NCI-H1048 (cell line): Measurements from ENCODE around the gene NCF4.

Source experiments
- DNase-seq: peaks from one replicate; lab custom pipeline; 2025; lab: John Stamatoyannopoulos, UW

The NCF4 gene

GRCh38 chr22:36894266-36894665 is 33.5 kb downstream of the NCF4 start:
- no peak for DNase-seq

GRCh38 chr22:36897611-36898010 is 36.8 kb downstream of the NCF4 start:
- no peak for DNase-seq

- no peak for DNase-seq
Measured at GRCh38 chr22:36898690-36899089, 37.9 kb downstream of the NCF4 start.

GRCh38 chr22:36899498-36899897 is 38.7 kb downstream of the NCF4 start:
- no peak for DNase-seq

GRCh38 chr22:36900225-36900624 is 39.4 kb downstream of the NCF4 start:
- no peak for DNase-seq

GRCh38 chr22:36900880-36901279 is 40.1 kb downstream of the NCF4 start:
- no peak for DNase-seq

- DNase-seq: no peak
Measured at GRCh38 chr22:36901411-36902142, 40.8 kb downstream of the NCF4 start.

- no peak for DNase-seq
Measured at GRCh38 chr22:36902143-36902926, 41.5 kb downstream of the NCF4 start.

GRCh38 chr22:36904260-36904880 is 43.6 kb downstream of the NCF4 start:
- DNase-seq: no peak

GRCh38 chr22:36907253-36908195 is 46.7 kb downstream of the NCF4 start:
- DNase-seq: no peak

- DNase-seq: no peak
Measured at GRCh38 chr22:36910461-36910860, 49.7 kb downstream of the NCF4 start.

- no peak for DNase-seq
Measured at GRCh38 chr22:36911887-36912661, 51.3 kb downstream of the NCF4 start.

- DNase-seq: no peak
Measured at GRCh38 chr22:36912694-36913426, 52.1 kb downstream of the NCF4 start.

- DNase-seq: no peak
Measured at GRCh38 chr22:36913427-36914389, 52.9 kb downstream of the NCF4 start, which contains the start of gene CSF2RB. Gene CSF2RB (plus strand): TSS chr22:36913628. CDS start chr22:36922208, 8,580 bp downstream.

GRCh38 chr22:36914390-36914752 is 53.6 kb downstream of the NCF4 start:
- no peak for DNase-seq

GRCh38 chr22:36916034-36916433 is 55.2 kb downstream of the NCF4 start:
- no peak for DNase-seq

- DNase-seq: no peak
Measured at GRCh38 chr22:36918586-36919284, 57.9 kb downstream of the NCF4 start.

GRCh38 chr22:36921309-36922104 is 60.7 kb downstream of the NCF4 start:
- no peak for DNase-seq
